Measurements from ENCODE around the gene MOB3B. TPM values are rescaled to one million over a fixed set of nuclear protein-coding genes. Genes with fewer than 3 reads are reported as not detected.

Gene MOB3B
- total and polyA plus RNA-seq, 11 donors = 0.42 to 2.8 (median 1.8) TPM

DNA sequence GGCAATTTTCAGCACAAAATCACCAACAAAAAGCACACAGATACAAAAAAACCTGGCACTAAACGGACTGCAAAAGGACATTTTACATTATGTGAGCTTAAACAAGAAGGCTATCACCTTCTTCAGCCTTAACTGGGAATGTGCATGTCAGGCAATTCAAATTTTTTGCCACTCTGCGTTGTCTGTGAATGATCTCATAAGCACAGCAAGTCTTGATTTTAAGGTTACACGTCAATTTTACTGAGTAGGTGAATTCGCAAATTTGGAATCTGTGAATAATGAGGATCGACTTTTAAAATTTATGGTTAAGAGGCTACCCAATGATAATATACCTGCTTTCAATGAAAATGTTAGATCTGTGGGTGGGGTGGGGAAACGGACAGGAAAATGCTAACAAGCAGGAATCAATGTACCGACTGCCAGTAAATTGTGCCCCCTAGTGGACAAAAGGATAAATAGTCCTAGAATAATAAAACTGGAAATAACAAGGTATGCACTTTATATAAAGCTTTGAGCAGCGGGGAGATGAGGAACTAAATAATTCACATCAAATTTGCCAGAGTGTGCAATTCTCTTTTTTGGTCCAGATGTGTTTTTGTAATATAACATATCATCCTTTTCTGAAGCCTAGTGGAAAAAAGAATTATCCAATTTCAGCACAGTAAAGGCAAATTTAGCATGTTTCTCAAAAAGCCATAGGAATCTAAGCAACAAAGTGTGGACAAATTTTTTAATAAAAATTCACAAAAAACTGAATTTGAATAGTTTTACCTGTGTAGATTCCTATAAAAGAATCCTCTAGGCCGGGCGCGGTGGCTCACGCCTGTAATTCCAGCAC is 253.2 kb downstream of the MOB3B start:
- peak overlapping the region in 3 of 12 donors; percentile 11 to 22 (median 13) for H3K4me3 ChIP-seq
- ATAC-seq = peak in 1 of 4 donors; percentile 56
- no peak for DNase-seq

More for the DNA sequence above, 253.2 kb downstream of the MOB3B start:
- H3K27ac ChIP-seq = no peak overlapping the region
- intact Hi-C loops (cut with DNase I) = loop anchor here in 8 of 10 donors (1.0 to 10.0 kb wide), 6 partner anchors 242 to 532 kb away; no protein-coding TSS in a partner anchor
- peaks cover 0 to 19% (median 0%) of the 10 kb centered on the region in 12 donors for H3K4me1 ChIP-seq
- no peak for TF ChIP-seq POLR2A (IDR thresholded peaks at IDR 0.05)
- TF ChIP-seq, protein P1, sequence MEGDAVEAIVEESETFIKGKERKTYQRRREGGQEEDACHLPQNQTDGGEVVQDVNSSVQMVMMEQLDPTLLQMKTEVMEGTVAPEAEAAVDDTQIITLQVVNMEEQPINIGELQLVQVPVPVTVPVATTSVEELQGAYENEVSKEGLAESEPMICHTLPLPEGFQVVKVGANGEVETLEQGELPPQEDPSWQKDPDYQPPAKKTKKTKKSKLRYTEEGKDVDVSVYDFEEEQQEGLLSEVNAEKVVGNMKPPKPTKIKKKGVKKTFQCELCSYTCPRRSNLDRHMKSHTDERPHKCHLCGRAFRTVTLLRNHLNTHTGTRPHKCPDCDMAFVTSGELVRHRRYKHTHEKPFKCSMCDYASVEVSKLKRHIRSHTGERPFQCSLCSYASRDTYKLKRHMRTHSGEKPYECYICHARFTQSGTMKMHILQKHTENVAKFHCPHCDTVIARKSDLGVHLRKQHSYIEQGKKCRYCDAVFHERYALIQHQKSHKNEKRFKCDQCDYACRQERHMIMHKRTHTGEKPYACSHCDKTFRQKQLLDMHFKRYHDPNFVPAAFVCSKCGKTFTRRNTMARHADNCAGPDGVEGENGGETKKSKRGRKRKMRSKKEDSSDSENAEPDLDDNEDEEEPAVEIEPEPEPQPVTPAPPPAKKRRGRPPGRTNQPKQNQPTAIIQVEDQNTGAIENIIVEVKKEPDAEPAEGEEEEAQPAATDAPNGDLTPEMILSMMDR (IDR thresholded peaks at IDR 0.05) = peak; percentile 55 to 92 (median 80)
- H3K27me3 ChIP-seq = no peaks in the 10 kb centered on the region
- no peaks in the 10 kb centered on the region for H3K9me3 ChIP-seq
- 39 to 43% (median 41%) methylated on average over 12 of the region's 12 CpGs for WGBS, 4 donors
- H3K36me3 ChIP-seq = no peaks in the 10 kb centered on the region

Other genes with a start within 250 kb of the MOB3B start
- gene EQTN, start 232.7 kb downstream of the MOB3B start, total RNA-seq = not detected
- gene EQTN, start 232.7 kb downstream of the MOB3B start, polyA plus RNA-seq = not detected
- not detected for gene IFNK, start 5.5 kb downstream of the MOB3B start, total RNA-seq
- gene IFNK, start 5.5 kb downstream of the MOB3B start, polyA plus RNA-seq = not detected
- gene C9orf72, start 43.7 kb upstream of the MOB3B start, total RNA-seq = 10 to 100 TPM in 8 of 9 donors, 1 to 10 TPM in 1; 9.6 to 27.2 (median 15.7) TPM
- gene C9orf72, start 43.7 kb upstream of the MOB3B start, polyA plus RNA-seq = 1 to 10 TPM; 7.2 to 9.9 TPM